ENCODE data around the gene DEDD2.

DEDD2 gene

DNA sequence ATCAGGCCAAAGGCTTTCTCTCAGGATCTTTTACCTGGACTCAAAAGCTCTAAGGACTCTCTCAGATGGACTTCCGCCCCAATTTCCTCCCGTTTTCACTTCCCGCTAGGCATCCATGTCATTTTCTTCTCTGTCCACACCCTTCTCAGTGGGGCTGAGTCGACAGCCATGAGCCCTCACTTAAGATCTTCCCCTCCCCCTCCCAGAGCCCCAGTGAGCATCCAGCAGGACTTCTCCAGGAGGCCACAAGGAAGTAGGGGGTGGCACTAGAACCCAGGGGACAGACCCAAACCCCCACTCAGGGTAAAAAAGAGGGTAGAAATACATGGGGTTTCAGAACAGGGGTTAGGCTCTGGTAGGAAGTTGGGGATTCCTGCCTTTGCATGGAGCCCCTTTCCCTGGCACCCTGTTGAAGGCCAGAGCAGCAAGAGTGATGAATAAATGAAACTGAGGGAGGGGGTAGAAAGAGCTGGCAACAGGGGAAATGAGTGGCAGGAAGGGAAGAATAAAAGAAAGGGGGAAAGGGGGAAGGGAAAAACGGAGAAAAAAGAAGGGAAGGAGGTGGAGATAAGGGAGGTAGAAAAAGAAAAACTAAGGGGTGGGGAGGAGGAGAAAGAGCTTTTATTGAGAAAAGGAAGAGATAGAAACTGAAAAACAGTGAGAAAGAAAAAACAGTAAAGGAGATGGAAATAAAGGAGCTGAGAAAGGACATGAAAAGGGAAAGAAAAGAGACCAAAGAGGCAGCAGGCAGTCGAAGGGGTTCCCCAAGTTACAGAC lies 42.3 kb downstream of the DEDD2 start:
- Histone ChIP-seq H3K36me3 (ENCODE audit: insufficient read depth, low read length) (no peaks in the 10 kb centered on the region), H3K9me2 (ENCODE audit: low read depth, low read length) (no peaks in the 10 kb centered on the region), H2AFZ (ENCODE audit: low read length) (no peak overlapping the region), H4K20me1 (ENCODE audit: insufficient read depth, low read length) (no peaks in the 10 kb centered on the region), H3K4me2 (ENCODE audit: low read length) (no peak overlapping the region), H3K79me2 (ENCODE audit: insufficient read depth, low read length) (no peaks in the 10 kb centered on the region), H3K9ac (ENCODE audit: low read length) (no peak overlapping the region), H3K4me3 (ENCODE audit: low read depth, low read length, poor library complexity, severe bottlenecking) (no peak overlapping the region), H3K9me3 (ENCODE audit: low read length) (no peaks in the 10 kb centered on the region), H3K27ac (ENCODE audit: low read depth, low read length, poor library complexity, severe bottlenecking) (no peak overlapping the region), H3F3A (ENCODE audit: insufficient read depth, low read length) (0 out of 2 replicates have a peak, but pooled peaks cover 5% of the 10 kb centered on the region), H3K4me1 (ENCODE audit: insufficient read depth, low read length, severe bottlenecking) (peaks cover 14% of the 10 kb centered on the region), H3K27me3 (ENCODE audit: insufficient read depth, low read length) (peaks cover 3% of the 10 kb centered on the region; the same call in 1 of the 2 replicates)
- no peak for TF ChIP-seq EZH2 (IDR thresholded peaks at IDR 0.05; ENCODE audit: borderline replicate concordance, low read length)
- TF ChIP-seq, protein P1, sequence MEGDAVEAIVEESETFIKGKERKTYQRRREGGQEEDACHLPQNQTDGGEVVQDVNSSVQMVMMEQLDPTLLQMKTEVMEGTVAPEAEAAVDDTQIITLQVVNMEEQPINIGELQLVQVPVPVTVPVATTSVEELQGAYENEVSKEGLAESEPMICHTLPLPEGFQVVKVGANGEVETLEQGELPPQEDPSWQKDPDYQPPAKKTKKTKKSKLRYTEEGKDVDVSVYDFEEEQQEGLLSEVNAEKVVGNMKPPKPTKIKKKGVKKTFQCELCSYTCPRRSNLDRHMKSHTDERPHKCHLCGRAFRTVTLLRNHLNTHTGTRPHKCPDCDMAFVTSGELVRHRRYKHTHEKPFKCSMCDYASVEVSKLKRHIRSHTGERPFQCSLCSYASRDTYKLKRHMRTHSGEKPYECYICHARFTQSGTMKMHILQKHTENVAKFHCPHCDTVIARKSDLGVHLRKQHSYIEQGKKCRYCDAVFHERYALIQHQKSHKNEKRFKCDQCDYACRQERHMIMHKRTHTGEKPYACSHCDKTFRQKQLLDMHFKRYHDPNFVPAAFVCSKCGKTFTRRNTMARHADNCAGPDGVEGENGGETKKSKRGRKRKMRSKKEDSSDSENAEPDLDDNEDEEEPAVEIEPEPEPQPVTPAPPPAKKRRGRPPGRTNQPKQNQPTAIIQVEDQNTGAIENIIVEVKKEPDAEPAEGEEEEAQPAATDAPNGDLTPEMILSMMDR (IDR thresholded peaks at IDR 0.05; ENCODE audit: low read length) = no peak

DNA sequence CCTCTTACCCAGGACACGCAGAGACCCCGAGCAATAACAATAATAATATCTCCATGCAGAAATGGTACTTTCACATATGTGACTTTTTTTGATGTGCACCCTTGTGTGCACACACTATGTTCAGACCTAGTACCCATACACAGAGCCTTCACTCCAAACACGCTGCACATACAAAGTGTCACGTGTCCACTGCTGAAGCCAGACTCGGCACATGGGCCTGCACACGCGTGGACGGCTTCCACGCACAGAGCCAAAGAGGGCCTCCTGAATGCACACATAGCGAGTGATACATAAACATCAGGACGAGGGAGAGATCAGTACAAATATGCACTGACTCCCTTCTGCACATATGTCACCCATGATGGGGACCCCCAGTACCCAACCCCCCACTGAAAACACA lies 43.3 kb downstream of the DEDD2 start:
- no peaks in the 10 kb centered on the region for H3K9me2 ChIP-seq (ENCODE audit: low read depth, low read length)
- H3K36me3 ChIP-seq (ENCODE audit: insufficient read depth, low read length) = no peaks in the 10 kb centered on the region
- peaks cover 3% of the 10 kb centered on the region; the same call in 1 of the 2 replicates for H3K27me3 ChIP-seq (ENCODE audit: insufficient read depth, low read length)
- peaks cover 14% of the 10 kb centered on the region for H3K4me1 ChIP-seq (ENCODE audit: insufficient read depth, low read length, severe bottlenecking)
- no peak overlapping the region for H3K27ac ChIP-seq (ENCODE audit: low read depth, low read length, poor library complexity, severe bottlenecking)
- H3K4me2 ChIP-seq (ENCODE audit: low read length) = no peak overlapping the region
- no peak overlapping the region for H3K9ac ChIP-seq (ENCODE audit: low read length)
- H2AFZ ChIP-seq (ENCODE audit: low read length) = no peak overlapping the region
- no peak for TF ChIP-seq EZH2 (IDR thresholded peaks at IDR 0.05; ENCODE audit: borderline replicate concordance, low read length)
- no peaks in the 10 kb centered on the region for H4K20me1 ChIP-seq (ENCODE audit: insufficient read depth, low read length)
- H3K79me2 ChIP-seq (ENCODE audit: insufficient read depth, low read length) = no peaks in the 10 kb centered on the region
- no peaks in the 10 kb centered on the region for H3K9me3 ChIP-seq (ENCODE audit: low read length)
- H3F3A ChIP-seq (ENCODE audit: insufficient read depth, low read length) = 0 out of 2 replicates have a peak, but pooled peaks cover 5% of the 10 kb centered on the region
- H3K4me3 ChIP-seq (ENCODE audit: low read depth, low read length, poor library complexity, severe bottlenecking) = no peak overlapping the region

DNA sequence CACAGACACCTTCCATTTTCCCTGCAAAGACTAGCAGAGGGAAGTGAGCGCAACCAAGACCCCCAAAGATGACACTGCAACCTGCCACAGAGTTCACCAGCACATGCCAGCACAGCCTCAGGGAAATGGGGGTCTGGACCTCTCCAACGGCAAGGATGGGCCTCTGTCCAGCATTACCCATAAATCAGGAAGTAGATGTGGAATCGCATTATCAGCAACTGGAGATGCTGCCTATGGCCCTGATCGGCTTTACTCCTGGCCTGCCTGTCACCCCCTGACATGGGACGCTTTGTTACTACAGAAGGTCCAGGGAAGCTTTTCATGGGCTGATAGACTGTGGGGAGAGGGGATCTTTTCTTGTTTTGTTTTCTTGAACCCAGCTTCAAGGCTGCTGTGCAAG lies 43.8 kb downstream of the DEDD2 start:
- no peak overlapping the region for H2AFZ ChIP-seq (ENCODE audit: low read length)
- no peak overlapping the region for H3K27ac ChIP-seq (ENCODE audit: low read depth, low read length, poor library complexity, severe bottlenecking)
- H3K4me3 ChIP-seq (ENCODE audit: low read depth, low read length, poor library complexity, severe bottlenecking) = no peak overlapping the region
- H4K20me1 ChIP-seq (ENCODE audit: insufficient read depth, low read length) = no peaks in the 10 kb centered on the region
- peaks cover 14% of the 10 kb centered on the region for H3K4me1 ChIP-seq (ENCODE audit: insufficient read depth, low read length, severe bottlenecking)
- H3K9ac ChIP-seq (ENCODE audit: low read length) = no peak overlapping the region
- H3K9me2 ChIP-seq (ENCODE audit: low read depth, low read length) = no peaks in the 10 kb centered on the region
- no peaks in the 10 kb centered on the region for H3K36me3 ChIP-seq (ENCODE audit: insufficient read depth, low read length)
- no peaks in the 10 kb centered on the region for H3K9me3 ChIP-seq (ENCODE audit: low read length)
- peaks cover 3% of the 10 kb centered on the region; the same call in 1 of the 2 replicates for H3K27me3 ChIP-seq (ENCODE audit: insufficient read depth, low read length)
- H3K4me2 ChIP-seq (ENCODE audit: low read length) = no peak overlapping the region
- no peaks in the 10 kb centered on the region for H3K79me2 ChIP-seq (ENCODE audit: insufficient read depth, low read length)
- H3F3A ChIP-seq (ENCODE audit: insufficient read depth, low read length) = 0 out of 2 replicates have a peak, but pooled peaks cover 5% of the 10 kb centered on the region
- TF ChIP-seq, protein P1 (IDR thresholded peaks at IDR 0.05; ENCODE audit: low read length) = no peak
- no peak for TF ChIP-seq EZH2 (IDR thresholded peaks at IDR 0.05; ENCODE audit: borderline replicate concordance, low read length)
